Hepatocyte (in vitro differentiated cells): Measurements from ENCODE around the gene RASAL2. TPM values are rescaled to one million over a fixed set of nuclear protein-coding genes. Genes with fewer than 3 reads are reported as not detected.

Source experiments
- DNase-seq: peaks from one replicate; pipeline ENCODE4 v3.0.0-alpha.2; 2016; ENCODE audit warnings: low spot score
- H2AFZ ChIP-seq: fragments of 200-600 bp; sonication (generic); 2 replicates; pipeline ENCODE4 v1.6.0; 2016; ENCODE audit warnings: antibody characterized with exemption, mild to moderate bottlenecking
- H3K27ac ChIP-seq: fragments of 200-600 bp; sonication (generic); 2 replicates; pipeline ENCODE4 v1.5.1; 2016; ENCODE audit warnings: mild to moderate bottlenecking
- H3K27me3 ChIP-seq: fragments of 200-600 bp; sonication (generic); 2 replicates; pipeline ENCODE4 v1.6.1; 2016
- H3K36me3 ChIP-seq: fragments of 200-600 bp; sonication (generic); replicated peaks from 2 replicates; pipeline ENCODE4 v1.5.1; 2016; ENCODE audit warnings: low read depth; ENCODE audit not compliant: insufficient read depth
- H3K4me1 ChIP-seq: fragments of 200-600 bp; sonication (generic); 2 replicates; pipeline ENCODE4 v1.5.1; 2016; ENCODE audit warnings: mild to moderate bottlenecking, moderate library complexity; ENCODE audit not compliant: insufficient read depth
- H3K4me2 ChIP-seq: fragments of 200-600 bp; sonication (generic); 2 replicates; pipeline ENCODE4 v1.6.0; 2016
- H3K4me3 ChIP-seq: fragments of 200-600 bp; sonication (generic); 2 replicates; pipeline ENCODE4 v1.5.1; 2016; ENCODE audit warnings: mild to moderate bottlenecking
- H3K79me2 ChIP-seq: fragments of 200-600 bp; sonication (generic); 2 replicates; pipeline ENCODE4 v1.6.0; 2017; ENCODE audit warnings: mild to moderate bottlenecking
- H3K9me2 ChIP-seq: fragments of 200-600 bp; sonication (generic); replicated peaks from 2 replicates; pipeline ENCODE4 v1.6.0; 2017; ENCODE audit warnings: mild to moderate bottlenecking; ENCODE audit not compliant: insufficient read depth
- H3K9me3 ChIP-seq: fragments of 200-600 bp; sonication (generic); 2 replicates; pipeline ENCODE4 v1.5.1; 2016; ENCODE audit warnings: low read depth, mild to moderate bottlenecking
- H4K20me1 ChIP-seq: fragments of 200-600 bp; sonication (generic); 2 replicates; pipeline ENCODE4 v1.6.0; 2016; ENCODE audit warnings: mild to moderate bottlenecking; ENCODE audit not compliant: insufficient read depth, poor library complexity, severe bottlenecking
- EZH2 ChIP-seq: fragments of 200-600 bp; sonication (generic); IDR thresholded peaks from 2 replicates; pipeline ENCODE4 v1.6.1; 2016; ENCODE audit warnings: antibody characterized with exemption, mild to moderate bottlenecking, borderline replicate concordance
- EZH2phosphoT487 ChIP-seq: fragments of 200-600 bp; sonication (generic); IDR thresholded peaks from one replicate; pipeline ENCODE4 v1.6.1; 2018; ENCODE audit warnings: antibody characterized with exemption, mild to moderate bottlenecking, low read depth, moderate library complexity; ENCODE audit not compliant: unreplicated experiment, severe bottlenecking
- WGBS: methylation state at CpG from one replicate; pipeline ENCODE4 v1.1.6; 2016; ENCODE audit warnings: low lambda C conversion rate; ENCODE audit errors: missing lambda C conversion rate; 5-methylcytosine and 5-hydroxymethylcytosine counted together
- polyA plus RNA-seq: library from polyadenylated mRNA; unstranded; fragments of >200 nt; fragmentation: Nextera tagmentation; extraction: Ambion mirVana; gene quantifications from 2 replicates; pipeline ENCODE4 v1.2.1, GENCODE V29; 2016
- total RNA-seq: library from RNA; depleted of rRNA; stranded (reverse); fragments of >200 nt; gene quantifications from 2 replicates; pipeline ENCODE4 v1.2.3, GENCODE V29; 2014
- TF ChIP-seq, protein P1 (sequence below): fragments of 200-600 bp; sonication (generic); IDR thresholded peaks from 2 replicates; pipeline ENCODE4 v1.5.1; 2016; ENCODE audit warnings: antibody characterized with exemption, mild to moderate bottlenecking; ENCODE audit not compliant: poor library complexity

The RASAL2 gene
- total and polyA plus RNA-seq, 2 experiments from 2014 or later = 8.7 to 24.0 TPM

- no peaks in the 10 kb centered on the region for H4K20me1 ChIP-seq
- H3K27me3 ChIP-seq = no peaks in the 10 kb centered on the region
- no peak overlapping the region for H3K27ac ChIP-seq
- H3K4me3 ChIP-seq = no peak overlapping the region
- H3K9me2 ChIP-seq = no peaks in the 10 kb centered on the region
- H3K36me3 ChIP-seq = no peaks in the 10 kb centered on the region
- TF ChIP-seq EZH2phosphoT487 (no peak), EZH2 (no peak)
- TF ChIP-seq, protein P1, sequence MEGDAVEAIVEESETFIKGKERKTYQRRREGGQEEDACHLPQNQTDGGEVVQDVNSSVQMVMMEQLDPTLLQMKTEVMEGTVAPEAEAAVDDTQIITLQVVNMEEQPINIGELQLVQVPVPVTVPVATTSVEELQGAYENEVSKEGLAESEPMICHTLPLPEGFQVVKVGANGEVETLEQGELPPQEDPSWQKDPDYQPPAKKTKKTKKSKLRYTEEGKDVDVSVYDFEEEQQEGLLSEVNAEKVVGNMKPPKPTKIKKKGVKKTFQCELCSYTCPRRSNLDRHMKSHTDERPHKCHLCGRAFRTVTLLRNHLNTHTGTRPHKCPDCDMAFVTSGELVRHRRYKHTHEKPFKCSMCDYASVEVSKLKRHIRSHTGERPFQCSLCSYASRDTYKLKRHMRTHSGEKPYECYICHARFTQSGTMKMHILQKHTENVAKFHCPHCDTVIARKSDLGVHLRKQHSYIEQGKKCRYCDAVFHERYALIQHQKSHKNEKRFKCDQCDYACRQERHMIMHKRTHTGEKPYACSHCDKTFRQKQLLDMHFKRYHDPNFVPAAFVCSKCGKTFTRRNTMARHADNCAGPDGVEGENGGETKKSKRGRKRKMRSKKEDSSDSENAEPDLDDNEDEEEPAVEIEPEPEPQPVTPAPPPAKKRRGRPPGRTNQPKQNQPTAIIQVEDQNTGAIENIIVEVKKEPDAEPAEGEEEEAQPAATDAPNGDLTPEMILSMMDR = no peak
- H3K4me1 ChIP-seq = peaks cover 7% of the 10 kb centered on the region
- H3K9me3 ChIP-seq = no peaks in the 10 kb centered on the region
- H3K4me2 ChIP-seq = no peak overlapping the region
- H3K79me2 ChIP-seq = peaks cover 43% of the 10 kb centered on the region
- DNase-seq = no peak
- WGBS = 56% methylated on average over 4 of the region's 4 CpGs
- H2AFZ ChIP-seq = no peak overlapping the region
Measured at GRCh38 chr1:178224358-178224757, 130.5 kb downstream of the RASAL2 start.

DNA sequence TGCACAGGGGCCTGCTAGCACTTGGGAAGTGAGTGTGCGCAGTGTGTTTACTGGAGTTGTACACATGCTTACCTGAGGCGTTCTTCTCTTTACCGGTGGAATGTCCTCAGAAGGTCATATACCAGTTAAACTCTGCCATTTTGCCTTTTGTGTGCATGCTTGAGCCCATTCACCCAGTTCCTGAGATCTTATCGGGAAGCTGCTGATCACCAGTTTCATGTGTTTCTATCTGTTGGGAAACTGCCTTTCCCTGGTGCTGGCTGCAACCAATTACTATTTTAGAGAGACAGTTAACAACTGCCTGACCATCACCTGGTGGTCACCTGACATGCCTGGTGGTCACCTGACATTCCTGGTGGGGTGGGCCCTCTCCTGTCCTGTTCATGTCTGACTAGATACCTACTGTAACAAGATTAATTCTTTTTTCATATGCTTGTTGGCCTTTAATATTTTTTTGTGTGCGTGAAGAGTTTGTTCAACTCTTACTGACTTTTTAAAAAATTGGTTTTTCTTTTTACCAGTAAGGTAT, 137.0 kb downstream of the RASAL2 start:
- no peak overlapping the region for H3K4me3 ChIP-seq
- H3K79me2 ChIP-seq = peaks cover 31% of the 10 kb centered on the region
- no peaks in the 10 kb centered on the region for H3K27me3 ChIP-seq
- DNase-seq = no peak
- no peak for TF ChIP-seq EZH2phosphoT487
- TF ChIP-seq, protein P1 = no peak
- TF ChIP-seq EZH2 = no peak
- H3K4me1 ChIP-seq = no peaks in the 10 kb centered on the region
- 94% methylated on average over 5 of the region's 5 CpGs for WGBS
- H3K4me2 ChIP-seq = no peak overlapping the region
- H2AFZ ChIP-seq = no peak overlapping the region
- no peaks in the 10 kb centered on the region for H3K36me3 ChIP-seq
- H4K20me1 ChIP-seq = no peaks in the 10 kb centered on the region
- H3K9me2 ChIP-seq = no peaks in the 10 kb centered on the region
- H3K27ac ChIP-seq = no peak overlapping the region
- no peaks in the 10 kb centered on the region for H3K9me3 ChIP-seq

- Histone ChIP-seq H4K20me1 (no peaks in the 10 kb centered on the region), H3K27ac (no peak overlapping the region), H2AFZ (no peak overlapping the region), H3K9me3 (no peaks in the 10 kb centered on the region), H3K36me3 (no peaks in the 10 kb centered on the region), H3K4me2 (no peak overlapping the region), H3K9me2 (no peaks in the 10 kb centered on the region), H3K4me3 (no peak overlapping the region), H3K4me1 (no peaks in the 10 kb centered on the region), H3K27me3 (no peaks in the 10 kb centered on the region), H3K79me2 (peaks cover 27% of the 10 kb centered on the region)
- DNase-seq = no peak
- no peak for TF ChIP-seq EZH2phosphoT487
- TF ChIP-seq, protein P1 = no peak
- TF ChIP-seq EZH2 = no peak
Measured at GRCh38 chr1:178232108-178232507, 138.2 kb downstream of the RASAL2 start.

DNA sequence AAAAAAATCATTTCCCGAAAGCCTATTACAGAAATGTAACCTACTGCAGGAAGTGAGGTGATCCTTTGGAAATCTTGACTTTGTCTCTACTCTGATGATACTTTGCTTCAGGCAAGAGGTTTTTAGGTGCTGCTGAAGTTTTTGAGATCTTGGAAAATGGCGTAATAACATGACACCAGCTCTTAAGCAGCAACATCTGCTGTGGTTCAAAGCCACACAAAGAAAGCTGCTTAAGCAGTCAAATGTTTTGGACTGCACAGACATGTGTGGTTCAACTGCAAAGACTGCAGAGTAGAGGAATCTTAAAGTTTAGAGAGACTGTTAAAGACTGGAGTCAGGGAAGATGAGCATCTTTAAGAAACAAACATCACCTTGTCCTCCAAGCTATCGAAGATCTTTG, 139.0 kb downstream of the RASAL2 start:
- Histone ChIP-seq H3K27me3 (no peaks in the 10 kb centered on the region), H3K4me1 (no peaks in the 10 kb centered on the region), H4K20me1 (no peaks in the 10 kb centered on the region), H3K4me3 (no peak overlapping the region), H3K27ac (no peak overlapping the region), H2AFZ (no peak overlapping the region), H3K36me3 (no peaks in the 10 kb centered on the region), H3K9me3 (no peaks in the 10 kb centered on the region), H3K4me2 (no peak overlapping the region), H3K9me2 (no peaks in the 10 kb centered on the region), H3K79me2 (peaks cover 28% of the 10 kb centered on the region)
- TF ChIP-seq, protein P1 = no peak
- TF ChIP-seq EZH2 = no peak
- TF ChIP-seq EZH2phosphoT487 = no peak
- no peak for DNase-seq
- WGBS = 94% methylated on average over 3 of the region's 3 CpGs
